Activated naive CD8-positive, alpha-beta T cell treated with anti-CD3 and anti-CD28 coated beads, Interleukin-2, amount 10 ng/mL, durations not matched to agents 7 days and 5 days (primary cell): ENCODE measurements around the gene CASP1. TPM values are rescaled to one million over a fixed set of nuclear protein-coding genes. Genes with fewer than 3 reads are reported as not detected.
"Not testable (repeated sequence)": the region's sequence is repeated elsewhere in the genome, so short reads cannot be mapped to it uniquely, and the experiment has no call there.

Source experiments
- ATAC-seq: fragments of 150-1000 bp; cut with Tn5 transposase; one replicate; pipeline ENCODE4 v1.10.0; 2021; ENCODE audit warnings: low read depth, moderate library complexity
- POLR2A ChIA-PET: fragments of 350-600 bp; sonication (Branson Sonifier 250); formaldehyde crosslinking; loops from one replicate; lab custom pipeline; 2021; ENCODE audit warnings: antibody characterized with exemption; lab: Charles Lee
- DNase-seq: peaks from one replicate; pipeline ENCODE4 v3.0.0; 2021
- H3K27ac Mint-ChIP-seq: one replicate; pipeline ENCODE4 v1.8.0; 2022; ENCODE audit warnings: mild to moderate bottlenecking, mixed read lengths
- H3K27me3 Mint-ChIP-seq: one replicate; pipeline ENCODE4 v1.8.0; 2022; ENCODE audit warnings: mild to moderate bottlenecking, moderate library complexity, mixed read lengths
- H3K36me3 Mint-ChIP-seq: one replicate; pipeline ENCODE4 v1.8.0; 2021; ENCODE audit warnings: mild to moderate bottlenecking, mixed read lengths
- H3K4me1 Mint-ChIP-seq: one replicate; pipeline ENCODE4 v1.8.0; 2021; ENCODE audit warnings: mixed read lengths
- H3K4me3 Mint-ChIP-seq: one replicate; pipeline ENCODE4 v1.8.0; 2022; ENCODE audit warnings: mild to moderate bottlenecking, moderate library complexity, mixed read lengths
- H3K9me3 Mint-ChIP-seq: one replicate; pipeline ENCODE4 v1.8.0; 2021; ENCODE audit warnings: mixed read lengths
- total RNA-seq, 2 experiments: library from RNA; stranded (reverse); gene quantifications; one replicate each; pipeline ENCODE4 v1.2.3, GENCODE V29; 2021

The CASP1 gene
- total RNA-seq, 2 experiments from 2014 or later: 93.6 to 98.6 TPM

DNA sequence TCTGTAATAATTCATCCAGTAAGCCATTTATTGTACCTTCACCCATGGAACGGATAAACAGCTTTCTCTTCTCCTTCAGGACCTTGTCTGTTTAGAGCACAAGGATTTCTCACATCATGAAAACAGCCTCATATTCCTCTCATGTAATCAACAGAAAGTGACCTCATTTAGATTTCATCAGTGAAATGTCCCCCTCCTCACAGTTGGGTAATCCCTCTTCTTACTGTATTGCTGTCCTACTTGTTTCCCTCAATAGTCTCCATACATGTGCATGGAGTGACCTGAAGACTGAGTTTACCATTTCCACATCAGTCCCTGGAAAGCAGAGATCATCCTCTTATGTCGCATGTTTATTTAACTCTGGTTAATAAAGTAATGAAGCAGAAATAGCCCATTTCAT is 556 bp downstream of the CASP1 start:
- Mint-ChIP-seq H3K4me1 (peaks cover 28% of the 10 kb centered on the region), H3K4me3 (peak overlapping the region; percentile 98), H3K36me3 (peaks cover 49% of the 10 kb centered on the region), H3K27ac (peak overlapping the region; percentile 97)
- H3K27me3 Mint-ChIP-seq, H3K9me3 Mint-ChIP-seq, ATAC-seq, DNase-seq: not testable (repeated sequence)
- POLR2A ChIA-PET: interaction anchor here (0.9 kb wide), 1 partner anchor 117 kb away, joined by 3 read pairs; no protein-coding TSS in a partner anchor

DNA sequence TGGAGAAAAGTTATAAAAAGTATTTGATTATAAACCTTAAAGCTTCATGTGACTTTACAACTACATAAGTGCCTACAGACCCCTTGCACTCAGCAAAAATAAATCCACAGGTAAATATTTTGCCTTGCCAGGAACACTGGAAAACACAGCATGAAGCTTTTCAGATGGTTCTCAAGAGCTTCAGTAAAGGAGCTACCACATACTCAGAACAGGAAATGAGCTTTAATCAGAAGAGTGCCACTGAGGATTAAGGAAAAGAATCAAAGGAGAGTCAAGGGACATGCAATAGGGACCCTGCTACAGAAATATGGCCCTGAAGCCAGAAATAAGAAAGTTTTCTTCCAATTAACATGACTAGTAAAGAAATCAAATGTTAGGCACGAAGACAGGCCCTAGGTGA is 1.2 kb downstream of the CASP1 start:
- Mint-ChIP-seq H3K4me1 (peaks cover 28% of the 10 kb centered on the region), H3K27me3 (no peaks in the 10 kb centered on the region), H3K4me3 (peak overlapping the region; percentile 98), H3K27ac (peak overlapping the region; percentile 97), H3K36me3 (peaks cover 50% of the 10 kb centered on the region), H3K9me3 (no peaks in the 10 kb centered on the region)
- POLR2A ChIA-PET: interaction anchor here (0.9 kb wide), 1 partner anchor 116 kb away, joined by 3 read pairs; no protein-coding TSS in a partner anchor
- peak; percentile 48 for ATAC-seq
- no peak for DNase-seq

DNA sequence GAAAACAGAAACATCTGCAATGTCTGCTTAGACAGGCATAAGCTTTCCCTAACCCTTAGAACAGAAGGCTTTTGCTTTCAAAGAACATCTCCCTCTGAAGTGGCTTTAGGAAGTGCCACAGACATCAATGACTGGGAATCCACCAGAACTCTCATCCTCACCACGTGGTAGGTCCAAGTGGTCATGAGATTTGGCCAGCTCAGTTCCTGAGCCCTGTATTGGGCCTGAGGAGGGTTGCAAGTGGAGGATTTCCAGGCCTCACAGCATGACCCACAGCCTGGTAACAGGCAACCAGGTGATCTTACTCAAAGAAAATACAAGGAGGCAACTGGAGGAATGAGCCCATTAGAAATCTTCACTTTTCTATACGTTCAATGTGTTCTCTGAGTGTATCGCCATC is 1.6 kb downstream of the CASP1 start:
- H3K27me3 Mint-ChIP-seq: no peaks in the 10 kb centered on the region
- no peak for DNase-seq
- H3K27ac Mint-ChIP-seq: peak overlapping the region; percentile 97
- H3K4me3 Mint-ChIP-seq: peak overlapping the region; percentile 98
- POLR2A ChIA-PET: interaction anchor here (0.9 kb wide), 1 partner anchor 116 kb away, joined by 3 read pairs; no protein-coding TSS in a partner anchor
- H3K9me3 Mint-ChIP-seq: no peaks in the 10 kb centered on the region
- H3K36me3 Mint-ChIP-seq: peaks cover 50% of the 10 kb centered on the region
- H3K4me1 Mint-ChIP-seq: peaks cover 30% of the 10 kb centered on the region
- no peak for ATAC-seq

DNA sequence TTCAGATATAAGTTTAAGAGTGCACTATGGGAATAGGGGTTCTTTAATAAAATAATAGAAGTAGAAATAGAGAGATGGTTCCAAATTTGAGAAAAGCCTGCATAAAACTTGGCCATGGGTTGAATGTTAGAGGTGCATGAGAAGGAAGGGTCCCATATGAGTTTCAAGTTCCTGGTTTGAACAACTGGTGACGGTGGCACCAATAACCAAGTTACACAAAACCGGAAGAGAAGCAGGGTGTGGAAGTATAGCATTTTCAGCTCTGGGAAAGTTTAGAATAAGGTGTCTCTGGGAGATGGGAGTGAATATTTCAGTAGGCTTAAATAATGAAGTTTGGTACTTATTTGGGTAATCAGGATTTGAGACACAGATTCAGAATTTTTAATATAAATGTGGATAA is 2.4 kb downstream of the CASP1 start:
- peaks cover 35% of the 10 kb centered on the region for H3K4me1 Mint-ChIP-seq
- ATAC-seq (no peak), DNase-seq (no peak)

DNA sequence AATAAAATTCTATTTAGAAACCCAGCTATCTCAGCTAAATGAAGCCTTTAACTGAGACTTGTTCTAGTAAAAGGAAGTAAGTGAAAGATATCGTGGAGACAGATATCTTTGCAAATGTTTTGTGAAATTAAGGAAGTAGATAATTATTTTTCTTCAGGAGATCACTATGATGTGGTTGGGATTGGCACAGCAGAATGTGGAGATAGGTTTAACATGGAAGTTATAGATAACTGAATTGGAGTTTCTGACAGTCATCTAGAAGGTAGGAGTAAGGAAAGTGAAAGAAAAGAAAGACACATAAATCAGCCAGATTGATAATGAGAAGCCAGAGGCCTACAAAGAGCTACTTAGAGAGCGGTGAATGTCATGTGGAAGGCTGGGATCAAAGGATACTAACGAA is 7.3 kb downstream of the CASP1 start:
- peaks cover 16% of the 10 kb centered on the region for H3K4me1 Mint-ChIP-seq
- H3K4me3 Mint-ChIP-seq: peak overlapping the region; percentile 58
- DNase-seq: no peak
- POLR2A ChIA-PET: no interaction called here
- no peaks in the 10 kb centered on the region for H3K27me3 Mint-ChIP-seq
- no peak for ATAC-seq
- peak overlapping the region; percentile 28 for H3K27ac Mint-ChIP-seq
- H3K36me3 Mint-ChIP-seq: peaks cover 67% of the 10 kb centered on the region
- no peaks in the 10 kb centered on the region for H3K9me3 Mint-ChIP-seq

More for the DNA sequence above, 2.4 kb downstream of the CASP1 start:
- Mint-ChIP-seq H3K4me3 (peak overlapping the region; percentile 98), H3K27ac (peak overlapping the region; percentile 40), H3K9me3 (no peaks in the 10 kb centered on the region), H3K27me3 (no peaks in the 10 kb centered on the region), H3K36me3 (peaks cover 50% of the 10 kb centered on the region)
- POLR2A ChIA-PET: no interaction called here

DNA sequence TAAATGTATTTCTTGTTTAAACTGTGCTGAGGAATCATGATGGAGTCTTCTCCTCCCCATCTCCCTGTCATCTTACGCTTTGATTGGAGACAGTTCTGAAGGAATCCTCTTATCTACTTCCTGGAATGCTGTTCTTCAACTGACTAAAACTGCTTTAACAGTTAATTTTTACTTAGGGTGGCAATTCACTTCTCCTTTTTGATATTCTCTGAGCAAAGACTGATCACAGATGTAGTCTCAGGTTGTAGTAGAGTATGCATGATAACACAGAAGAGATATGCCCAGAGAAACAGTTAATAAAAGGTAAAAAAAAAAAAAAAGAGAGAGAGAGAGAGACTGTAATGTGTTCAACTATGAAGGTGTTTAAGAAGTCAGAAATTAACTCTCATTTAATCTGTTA is 10.6 kb downstream of the CASP1 start:
- H3K27ac Mint-ChIP-seq: no peak overlapping the region
- no peaks in the 10 kb centered on the region for H3K27me3 Mint-ChIP-seq
- DNase-seq (no peak), ATAC-seq (no peak)
- H3K9me3 Mint-ChIP-seq: peaks cover 2% of the 10 kb centered on the region
- POLR2A ChIA-PET: no interaction called here
- H3K36me3 Mint-ChIP-seq: peaks cover 46% of the 10 kb centered on the region
- no peak overlapping the region for H3K4me3 Mint-ChIP-seq
- peaks cover 9% of the 10 kb centered on the region for H3K4me1 Mint-ChIP-seq

DNA sequence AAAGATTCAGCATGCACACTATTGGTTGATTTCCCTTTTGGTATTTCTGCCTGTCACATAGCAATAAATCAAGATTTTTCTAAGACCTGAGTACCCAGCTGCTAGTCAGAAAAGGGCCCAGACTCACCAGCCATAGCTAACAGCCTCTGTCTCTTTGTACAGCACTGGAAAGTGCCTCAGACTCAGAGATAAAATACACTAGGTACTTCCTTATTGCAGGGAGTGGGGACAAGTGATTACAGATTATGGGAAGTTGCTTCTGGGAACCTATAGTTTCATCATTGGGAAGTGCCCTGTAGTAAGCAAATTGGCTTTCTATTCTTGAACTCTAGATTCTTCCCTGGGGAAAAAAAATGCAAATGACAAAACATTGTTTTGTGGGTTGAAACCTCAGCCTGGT is 11.9 kb downstream of the CASP1 start, which contains the start of gene CASP5:
TSS of gene CASP5 (minus strand) at position 166 of the 400 bp plus-strand sequence. CDS start at position 134, 32 bp downstream.
- peaks cover 7% of the 10 kb centered on the region for H3K4me1 Mint-ChIP-seq
- no peak within 1 kb of the TSS for H3K27ac Mint-ChIP-seq
- DNase-seq (no peak), ATAC-seq (no peak)
- H3K36me3 Mint-ChIP-seq: peaks cover 35% of the 10 kb centered on the region
- POLR2A ChIA-PET: no interaction called here
- H3K27me3 Mint-ChIP-seq: no peaks in the 10 kb centered on the region
- H3K9me3 Mint-ChIP-seq: peaks cover 2% of the 10 kb centered on the region
- H3K4me3 Mint-ChIP-seq: no peak within 1 kb of the TSS

DNA sequence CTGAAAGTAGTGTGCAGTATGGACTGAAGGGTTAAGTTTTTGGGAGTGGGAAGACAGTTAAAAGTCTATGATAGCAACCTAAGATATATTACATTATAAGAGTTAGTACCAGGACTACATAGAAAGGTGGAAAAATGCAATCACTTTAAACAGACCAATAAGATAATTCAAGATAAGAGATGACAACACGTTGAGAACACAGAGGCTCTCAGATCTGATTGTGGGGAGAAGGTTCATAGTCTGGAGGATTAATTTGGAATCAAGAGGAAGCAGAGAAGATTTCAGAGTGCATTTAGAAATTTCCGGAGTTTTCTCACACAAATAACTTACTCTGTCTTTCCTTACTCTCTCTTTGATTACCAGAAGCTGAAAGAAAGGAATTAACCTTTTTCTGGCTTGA is 12.4 kb downstream of the CASP1 start:
- Mint-ChIP-seq H3K27me3 (no peaks in the 10 kb centered on the region), H3K9me3 (peaks cover 2% of the 10 kb centered on the region), H3K4me1 (peaks cover 3% of the 10 kb centered on the region), H3K27ac (no peak overlapping the region), H3K36me3 (peaks cover 30% of the 10 kb centered on the region), H3K4me3 (no peak overlapping the region)
- ATAC-seq (no peak), DNase-seq (no peak)
- POLR2A ChIA-PET: no interaction called here

DNA sequence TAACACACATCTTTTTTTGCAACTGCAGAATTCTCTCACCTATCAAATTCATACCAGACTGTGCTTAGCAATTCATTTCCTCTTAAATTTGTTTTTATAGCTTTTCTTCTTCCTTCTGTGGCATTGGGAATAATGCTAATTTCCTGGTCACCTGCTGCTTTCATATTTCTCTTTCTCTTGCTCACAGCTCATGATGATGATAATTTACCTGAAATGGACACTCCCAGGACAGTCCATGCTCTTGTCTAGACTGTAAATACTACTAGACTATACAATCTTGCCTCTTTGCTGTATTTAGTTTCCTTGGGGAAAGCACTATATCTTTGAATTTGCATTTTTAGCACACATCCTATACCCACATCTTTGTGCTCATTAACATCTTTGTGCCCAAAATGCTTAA is 27.5 kb downstream of the CASP1 start:
- Mint-ChIP-seq H3K4me3 (no peak overlapping the region), H3K4me1 (no peaks in the 10 kb centered on the region), H3K27me3 (no peaks in the 10 kb centered on the region), H3K9me3 (no peaks in the 10 kb centered on the region), H3K36me3 (no peaks in the 10 kb centered on the region), H3K27ac (no peak overlapping the region)
- DNase-seq: no peak
- no peak for ATAC-seq
- POLR2A ChIA-PET: interaction anchor here (0.6 kb wide), 1 partner anchor 28 kb away, joined by 3 read pairs; the partner anchor contains the start of gene CASP1

DNA sequence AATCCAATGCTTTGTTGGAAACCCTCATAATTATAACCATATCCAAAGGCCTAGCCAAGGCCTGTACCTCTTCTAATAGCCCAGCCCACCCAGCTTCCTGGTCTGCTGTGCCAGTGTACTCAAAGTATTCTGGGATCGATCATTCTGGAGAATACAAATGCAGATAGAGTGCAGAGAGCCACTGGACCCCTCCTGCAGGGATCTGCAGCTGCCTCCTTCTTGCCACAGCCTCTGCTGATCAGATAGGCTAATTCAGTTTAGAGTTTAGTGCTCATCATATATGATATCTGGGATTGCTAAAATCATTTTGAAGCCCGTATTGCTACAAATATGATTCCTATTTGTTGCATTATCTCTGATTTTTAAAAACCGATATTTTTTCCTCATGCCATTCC is 29.5 kb downstream of the CASP1 start:
- Mint-ChIP-seq H3K27ac (no peak overlapping the region), H3K9me3 (no peaks in the 10 kb centered on the region), H3K4me1 (peaks cover 6% of the 10 kb centered on the region), H3K36me3 (no peaks in the 10 kb centered on the region), H3K4me3 (no peak overlapping the region), H3K27me3 (no peaks in the 10 kb centered on the region)
- POLR2A ChIA-PET: no interaction called here
- DNase-seq (no peak), ATAC-seq (no peak)

DNA sequence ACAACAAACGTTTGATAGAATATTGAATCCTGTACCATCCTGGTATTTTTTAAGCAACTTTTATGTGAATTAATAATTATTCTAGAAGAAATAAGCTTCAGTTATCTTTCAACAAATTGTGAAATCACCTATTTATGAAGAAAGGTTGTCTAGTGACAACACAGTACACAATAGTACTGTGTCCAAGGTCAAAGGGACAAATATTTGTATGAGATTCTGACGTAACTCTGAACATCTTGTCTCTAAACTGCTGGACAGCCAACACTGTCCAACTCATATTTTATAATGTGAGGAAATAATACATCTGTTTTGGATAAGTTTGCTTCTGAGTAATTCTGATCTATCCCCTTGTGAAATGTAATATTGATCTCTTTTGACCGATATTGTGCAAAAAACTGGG is 30.9 kb downstream of the CASP1 start:
- Mint-ChIP-seq H3K36me3 (no peaks in the 10 kb centered on the region), H3K4me1 (peaks cover 11% of the 10 kb centered on the region), H3K4me3 (no peak overlapping the region), H3K27me3 (no peaks in the 10 kb centered on the region), H3K27ac (no peak overlapping the region), H3K9me3 (no peaks in the 10 kb centered on the region)
- POLR2A ChIA-PET: no interaction called here
- DNase-seq: no peak
- no peak for ATAC-seq

DNA sequence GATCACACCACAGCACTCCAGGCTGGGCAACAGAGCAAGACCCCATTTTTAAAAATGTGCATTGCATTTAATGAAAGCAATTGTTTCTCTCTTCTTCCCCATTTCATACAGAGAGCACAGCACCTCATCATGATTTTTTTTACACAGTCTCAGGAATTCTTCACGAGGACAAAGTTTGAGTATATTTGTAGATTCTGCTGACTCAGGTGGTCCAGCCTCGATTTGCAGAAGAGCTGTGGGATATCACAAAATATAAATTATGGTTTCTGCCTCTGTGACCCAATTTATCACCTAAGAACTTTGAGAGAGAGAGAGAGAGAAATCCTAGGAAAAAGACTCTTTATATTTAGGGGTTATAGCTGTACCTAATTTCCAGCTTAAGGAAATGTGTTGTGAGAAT is 31.8 kb downstream of the CASP1 start:
- Mint-ChIP-seq H3K27ac (no peak overlapping the region), H3K36me3 (no peaks in the 10 kb centered on the region), H3K27me3 (no peaks in the 10 kb centered on the region), H3K4me3 (no peak overlapping the region), H3K9me3 (no peaks in the 10 kb centered on the region), H3K4me1 (peaks cover 11% of the 10 kb centered on the region)
- POLR2A ChIA-PET: no interaction called here
- DNase-seq (no peak), ATAC-seq (no peak)

DNA sequence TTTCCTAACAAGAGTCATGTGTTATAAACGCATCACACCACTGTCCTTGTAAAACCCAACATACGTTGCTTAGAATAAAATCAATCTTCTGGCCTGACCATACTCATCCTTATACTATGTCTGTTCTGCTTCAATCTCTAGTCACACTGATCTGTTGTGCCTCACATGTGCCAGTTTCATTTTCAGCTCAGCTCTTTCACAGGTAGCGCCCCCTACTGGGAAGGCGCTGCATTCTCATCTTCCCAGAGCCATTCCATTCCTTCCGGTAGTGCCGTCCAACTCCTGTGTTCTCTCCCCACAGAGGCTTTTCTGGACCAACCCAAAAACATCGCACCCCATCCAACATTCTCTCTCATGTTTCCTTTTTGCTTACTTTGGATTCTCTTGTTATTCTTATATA is 34.1 kb downstream of the CASP1 start:
- Mint-ChIP-seq H3K36me3 (no peaks in the 10 kb centered on the region), H3K9me3 (no peaks in the 10 kb centered on the region), H3K27ac (no peak overlapping the region), H3K4me1 (peaks cover 11% of the 10 kb centered on the region), H3K4me3 (no peak overlapping the region), H3K27me3 (no peaks in the 10 kb centered on the region)
- POLR2A ChIA-PET: no interaction called here
- peak; percentile 53 for DNase-seq
- ATAC-seq: peak; percentile 66

DNA sequence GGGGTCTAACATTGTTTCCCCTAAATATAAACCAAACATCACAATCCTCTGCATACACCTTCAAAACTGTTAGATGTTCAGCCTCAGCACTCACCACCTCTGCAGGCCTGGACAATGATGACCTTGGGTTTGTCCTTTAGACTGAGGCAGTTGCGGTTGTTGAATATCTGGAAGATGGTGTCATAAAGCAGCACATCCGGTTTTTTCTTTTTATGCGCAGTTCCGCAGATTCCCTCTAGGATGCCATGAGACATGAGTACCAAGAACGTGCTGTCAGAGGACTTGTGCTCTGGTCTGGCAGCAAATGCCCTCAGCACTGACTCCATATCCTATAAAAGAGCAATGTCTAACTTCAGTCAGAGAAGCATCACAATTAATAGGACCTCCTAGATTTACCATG is 34.8 kb downstream of the CASP1 start:
- POLR2A ChIA-PET: no interaction called here
- no peak for ATAC-seq
- Mint-ChIP-seq H3K9me3 (peaks cover 2% of the 10 kb centered on the region), H3K36me3 (no peaks in the 10 kb centered on the region), H3K27me3 (no peaks in the 10 kb centered on the region), H3K4me3 (no peak overlapping the region), H3K4me1 (peaks cover 11% of the 10 kb centered on the region), H3K27ac (no peak overlapping the region)
- DNase-seq: no peak
